ENCODE measurements around the gene TRHDE.

DNA sequence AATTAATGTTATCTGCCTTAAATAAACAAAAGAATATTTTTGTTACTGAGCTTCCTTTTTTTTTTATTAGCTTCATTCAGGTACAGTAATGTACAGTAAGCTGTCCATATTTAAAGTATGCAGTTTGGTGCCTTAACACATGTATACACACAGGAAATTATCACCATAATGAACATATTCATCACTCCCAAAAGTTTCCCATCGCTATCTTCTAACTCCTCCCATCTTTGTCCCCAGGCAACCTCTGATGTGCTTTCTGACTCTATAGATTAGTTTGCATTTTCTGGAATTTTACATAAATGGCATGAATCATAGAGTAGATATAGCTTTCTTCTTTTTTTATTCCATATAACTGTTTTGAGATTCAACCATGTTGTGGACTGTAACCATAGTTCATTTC lies 193.0 kb downstream of the TRHDE start:
- TF ChIP-seq EZH2 (IDR thresholded peaks at IDR 0.05; ENCODE audit: borderline replicate concordance, low read length) = no peak
- TF ChIP-seq, protein P1, sequence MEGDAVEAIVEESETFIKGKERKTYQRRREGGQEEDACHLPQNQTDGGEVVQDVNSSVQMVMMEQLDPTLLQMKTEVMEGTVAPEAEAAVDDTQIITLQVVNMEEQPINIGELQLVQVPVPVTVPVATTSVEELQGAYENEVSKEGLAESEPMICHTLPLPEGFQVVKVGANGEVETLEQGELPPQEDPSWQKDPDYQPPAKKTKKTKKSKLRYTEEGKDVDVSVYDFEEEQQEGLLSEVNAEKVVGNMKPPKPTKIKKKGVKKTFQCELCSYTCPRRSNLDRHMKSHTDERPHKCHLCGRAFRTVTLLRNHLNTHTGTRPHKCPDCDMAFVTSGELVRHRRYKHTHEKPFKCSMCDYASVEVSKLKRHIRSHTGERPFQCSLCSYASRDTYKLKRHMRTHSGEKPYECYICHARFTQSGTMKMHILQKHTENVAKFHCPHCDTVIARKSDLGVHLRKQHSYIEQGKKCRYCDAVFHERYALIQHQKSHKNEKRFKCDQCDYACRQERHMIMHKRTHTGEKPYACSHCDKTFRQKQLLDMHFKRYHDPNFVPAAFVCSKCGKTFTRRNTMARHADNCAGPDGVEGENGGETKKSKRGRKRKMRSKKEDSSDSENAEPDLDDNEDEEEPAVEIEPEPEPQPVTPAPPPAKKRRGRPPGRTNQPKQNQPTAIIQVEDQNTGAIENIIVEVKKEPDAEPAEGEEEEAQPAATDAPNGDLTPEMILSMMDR (IDR thresholded peaks at IDR 0.05; ENCODE audit: low read length) = no peak

All from OCI-LY1 (cell line).